Activated CD4-positive, alpha-beta T cell treated with anti-CD3 and anti-CD28 coated beads, Interleukin-2, amount 10 ng/mL, durations not matched to agents 24 days and 14 days (primary cell): ENCODE measurements around the gene DDX3X. TPM values are rescaled to one million over a fixed set of nuclear protein-coding genes. Genes with fewer than 3 reads are reported as not detected.

ENCODE experiments used
- DNase-seq: peaks from one replicate; pipeline ENCODE4 v3.0.0; 2022
- H3K27ac Mint-ChIP-seq: one replicate; pipeline ENCODE4 v1.8.0; 2022; ENCODE audit warnings: mild to moderate bottlenecking, mixed read lengths
- H3K27me3 Mint-ChIP-seq: one replicate; pipeline ENCODE4 v1.8.0; 2022; ENCODE audit warnings: mixed read lengths
- H3K36me3 Mint-ChIP-seq: one replicate; pipeline ENCODE4 v1.8.0; 2022; ENCODE audit warnings: low read depth, mild to moderate bottlenecking, mixed read lengths
- H3K4me1 Mint-ChIP-seq: one replicate; pipeline ENCODE4 v1.8.0; 2021; ENCODE audit warnings: mixed read lengths
- H3K4me3 Mint-ChIP-seq: one replicate; pipeline ENCODE4 v1.8.0; 2022; ENCODE audit warnings: mild to moderate bottlenecking, moderate library complexity, mixed read lengths
- H3K9me3 Mint-ChIP-seq: one replicate; pipeline ENCODE4 v1.8.0; 2021; ENCODE audit warnings: mixed read lengths
- intact Hi-C: fragments of 100-400 bp; cut with micrococcal nuclease; formaldehyde crosslinking; loops from one replicate; pipeline ENCODE4 v1.15.1; 2023
- total RNA-seq: library from RNA; stranded (reverse); gene quantifications from 2 replicates; pipeline ENCODE4 v1.2.3, GENCODE V29; 2022

The DDX3X gene
- total RNA-seq, 1 donor from 2014 or later, result 307 TPM

DNA sequence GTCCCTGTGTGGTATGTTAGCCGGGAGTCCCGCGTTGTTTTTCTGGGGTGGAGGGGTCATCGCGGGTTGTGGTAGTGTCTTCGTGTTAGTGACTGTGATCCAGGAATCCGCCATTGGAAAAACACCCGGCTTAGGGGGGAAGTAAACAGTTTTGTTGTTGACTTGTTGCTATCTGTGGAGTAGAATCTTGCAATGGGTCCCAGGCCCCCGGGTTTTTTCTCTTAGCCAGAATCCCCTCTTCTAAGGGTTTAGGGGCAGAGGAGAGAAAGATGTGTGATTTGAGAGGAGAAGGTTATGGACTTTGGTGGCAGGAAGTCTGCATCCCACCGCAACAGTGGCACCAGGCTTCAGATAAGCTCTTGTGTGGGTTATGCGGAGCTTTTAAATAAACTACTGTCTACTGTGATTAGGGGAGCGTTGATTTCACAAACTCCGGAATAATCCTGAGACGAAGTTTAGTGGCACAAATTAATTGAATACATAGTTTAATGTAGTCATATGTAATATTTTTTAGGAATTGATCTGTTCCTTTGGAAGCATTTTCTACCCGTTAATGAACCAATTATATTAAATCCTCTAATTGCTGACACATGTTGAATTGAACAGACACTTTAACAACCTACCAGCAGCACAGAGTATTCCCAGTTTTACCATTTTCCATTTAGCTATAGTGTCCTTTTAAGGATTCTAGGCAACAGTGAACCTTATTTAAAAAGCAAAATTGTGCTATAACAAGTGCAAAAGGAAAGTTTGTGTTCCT lies 1.4 kb downstream of the DDX3X start:
- H3K9me3 Mint-ChIP-seq, result no peaks in the 10 kb centered on the region
- H3K27me3 Mint-ChIP-seq, result no peaks in the 10 kb centered on the region
- H3K36me3 Mint-ChIP-seq, result peaks cover 50% of the 10 kb centered on the region
- no peak for DNase-seq
- H3K4me1 Mint-ChIP-seq, result peaks cover 28% of the 10 kb centered on the region
- intact Hi-C loops, result loop anchor here (1.0 kb wide), 1 partner anchor 107 kb away; no protein-coding TSS in a partner anchor
- H3K27ac Mint-ChIP-seq, result peak overlapping the region; percentile 100
- H3K4me3 Mint-ChIP-seq, result peak overlapping the region; percentile 98

DNA sequence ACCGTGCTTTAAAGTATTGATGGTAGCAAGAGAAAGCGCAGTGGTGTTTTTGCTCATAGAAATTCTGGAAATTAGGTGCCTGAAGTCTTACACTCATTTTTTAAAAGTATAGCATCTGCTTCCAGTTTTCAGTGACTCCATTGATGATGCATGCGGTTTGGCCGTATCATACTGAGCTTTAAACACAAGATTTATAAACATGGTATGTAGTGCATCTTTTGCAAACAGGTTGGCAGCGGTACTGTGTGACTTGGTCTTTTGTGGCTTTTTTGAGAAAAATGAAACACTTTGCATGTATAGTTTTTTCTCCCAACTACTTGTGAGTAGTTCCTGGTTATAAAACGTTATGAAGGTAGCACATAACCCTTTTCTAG lies 2.0 kb downstream of the DDX3X start:
- no peaks in the 10 kb centered on the region for H3K9me3 Mint-ChIP-seq
- peak overlapping the region; percentile 98 for H3K4me3 Mint-ChIP-seq
- peaks cover 54% of the 10 kb centered on the region for H3K36me3 Mint-ChIP-seq
- H3K27me3 Mint-ChIP-seq, result no peaks in the 10 kb centered on the region
- intact Hi-C loops, result loop anchor here (1.0 kb wide), 1 partner anchor 106 kb away; no protein-coding TSS in a partner anchor
- H3K27ac Mint-ChIP-seq, result peak overlapping the region; percentile 100
- H3K4me1 Mint-ChIP-seq, result peaks cover 25% of the 10 kb centered on the region
- DNase-seq, result peak; percentile 65

DNA sequence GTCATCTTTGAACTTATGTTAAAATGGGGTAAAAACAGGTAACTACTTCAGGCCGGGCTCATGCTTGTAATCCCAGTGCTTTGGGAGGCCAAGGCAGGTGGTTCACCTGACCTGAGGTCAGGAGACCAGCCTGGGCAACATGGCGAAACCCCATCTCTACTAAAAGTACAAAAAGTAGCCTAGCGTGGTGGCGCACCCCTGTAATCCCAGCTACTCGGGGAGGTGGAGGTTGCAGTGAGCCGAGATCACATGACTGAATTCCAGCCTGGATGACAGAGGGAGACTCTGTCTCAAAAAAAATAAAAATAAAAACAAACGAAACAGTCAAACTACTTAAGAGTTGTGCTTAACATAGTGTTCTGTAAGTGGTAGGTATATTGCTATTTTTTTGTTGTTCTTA lies 2.5 kb downstream of the DDX3X start:
- Mint-ChIP-seq H3K27ac (peak overlapping the region; percentile 100), H3K36me3 (peaks cover 58% of the 10 kb centered on the region), H3K27me3 (no peaks in the 10 kb centered on the region), H3K4me3 (peak overlapping the region; percentile 98), H3K9me3 (no peaks in the 10 kb centered on the region), H3K4me1 (peaks cover 24% of the 10 kb centered on the region)
- DNase-seq, result peak; percentile 66
- intact Hi-C loops, result no loop called here

DNA sequence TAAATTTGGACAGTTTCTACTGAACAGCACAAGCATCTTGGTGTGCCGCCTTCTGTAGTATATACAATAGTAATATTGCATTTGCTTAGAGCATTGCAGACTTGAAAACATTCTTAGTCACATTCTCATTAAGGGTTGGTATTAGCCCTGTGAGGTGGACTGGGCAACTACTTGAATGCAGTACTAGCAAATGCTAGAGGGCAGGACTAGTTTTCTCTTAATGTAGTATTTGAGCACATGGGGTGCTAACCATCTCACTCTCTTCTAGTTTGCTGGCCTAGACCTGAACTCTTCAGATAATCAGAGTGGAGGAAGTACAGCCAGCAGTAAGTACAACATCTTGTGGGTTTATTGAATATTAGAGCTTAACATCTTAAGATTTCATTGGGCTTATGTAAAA lies 3.2 kb downstream of the DDX3X start:
- Mint-ChIP-seq H3K36me3 (peaks cover 60% of the 10 kb centered on the region), H3K27me3 (no peaks in the 10 kb centered on the region), H3K4me1 (peaks cover 24% of the 10 kb centered on the region), H3K9me3 (no peaks in the 10 kb centered on the region), H3K4me3 (peak overlapping the region; percentile 98), H3K27ac (peak overlapping the region; percentile 65)
- peak; percentile 56 for DNase-seq
- intact Hi-C loops, result no loop called here

DNA sequence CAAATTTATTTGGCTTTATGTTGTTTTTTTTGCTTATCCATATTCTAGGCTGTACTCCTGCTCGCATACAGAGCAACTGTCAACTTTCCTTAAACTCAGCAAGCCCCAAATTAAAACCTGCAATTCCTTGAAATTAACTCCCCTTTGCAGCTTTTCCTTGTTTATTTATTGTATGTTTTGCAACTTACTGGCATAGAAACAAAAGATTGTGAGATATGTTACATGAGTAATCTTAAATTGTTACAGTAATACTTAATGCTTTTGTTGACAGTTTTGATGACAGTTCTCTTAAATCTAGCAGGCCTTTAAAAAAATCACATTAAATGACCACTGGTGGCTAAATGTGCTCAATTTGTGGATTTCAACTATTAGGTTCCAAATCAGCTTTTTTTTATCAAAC lies 4.5 kb downstream of the DDX3X start:
- Mint-ChIP-seq H3K27ac (peak overlapping the region; percentile 20), H3K9me3 (no peaks in the 10 kb centered on the region), H3K4me3 (peak overlapping the region; percentile 98), H3K4me1 (peaks cover 25% of the 10 kb centered on the region), H3K36me3 (peaks cover 66% of the 10 kb centered on the region), H3K27me3 (no peaks in the 10 kb centered on the region)
- no peak for DNase-seq
- intact Hi-C loops, result no loop called here

DNA sequence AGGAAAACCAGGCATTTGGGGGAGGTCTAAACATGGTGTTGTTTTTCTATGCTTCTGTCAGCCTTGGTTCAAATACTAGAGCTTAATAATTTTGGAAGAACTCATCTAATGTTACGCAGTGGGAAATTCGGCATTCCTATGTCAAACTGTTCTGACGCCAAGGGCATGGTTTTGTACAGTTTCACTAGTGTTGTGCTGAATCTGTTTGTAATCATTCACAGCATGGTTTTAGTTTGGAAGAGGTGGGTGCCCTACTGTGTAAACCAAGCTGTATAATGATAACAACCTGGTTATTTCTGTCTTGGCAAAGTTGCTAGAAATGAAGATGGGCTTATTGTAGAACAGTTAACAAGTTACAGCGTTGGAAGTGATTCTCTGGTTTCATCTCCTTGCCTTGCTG lies 5.2 kb downstream of the DDX3X start:
- no peaks in the 10 kb centered on the region for H3K9me3 Mint-ChIP-seq
- intact Hi-C loops, result no loop called here
- peak overlapping the region; percentile 53 for H3K27ac Mint-ChIP-seq

DNA sequence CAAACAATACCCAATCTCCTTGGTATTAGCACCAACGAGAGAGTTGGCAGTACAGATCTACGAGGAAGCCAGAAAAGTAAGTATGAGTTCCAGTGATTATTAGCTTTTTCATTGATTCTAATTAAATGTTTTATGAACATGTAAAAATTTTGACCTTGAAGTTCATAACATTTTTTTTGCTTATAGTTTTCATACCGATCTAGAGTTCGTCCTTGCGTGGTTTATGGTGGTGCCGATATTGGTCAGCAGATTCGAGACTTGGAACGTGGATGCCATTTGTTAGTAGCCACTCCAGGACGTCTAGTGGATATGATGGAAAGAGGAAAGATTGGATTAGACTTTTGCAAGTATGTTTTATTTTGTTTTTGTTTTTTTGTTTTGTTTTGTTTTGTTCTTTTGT lies 10.1 kb downstream of the DDX3X start:
- Mint-ChIP-seq H3K27ac (no peak overlapping the region), H3K4me3 (no peak overlapping the region)
- intact Hi-C loops, result no loop called here

More for the DNA sequence above, 5.2 kb downstream of the DDX3X start:
- H3K4me3 Mint-ChIP-seq, result peak overlapping the region; percentile 98
- H3K27me3 Mint-ChIP-seq, result no peaks in the 10 kb centered on the region
- no peak for DNase-seq
- H3K36me3 Mint-ChIP-seq, result peaks cover 72% of the 10 kb centered on the region
- peaks cover 23% of the 10 kb centered on the region for H3K4me1 Mint-ChIP-seq

DNA sequence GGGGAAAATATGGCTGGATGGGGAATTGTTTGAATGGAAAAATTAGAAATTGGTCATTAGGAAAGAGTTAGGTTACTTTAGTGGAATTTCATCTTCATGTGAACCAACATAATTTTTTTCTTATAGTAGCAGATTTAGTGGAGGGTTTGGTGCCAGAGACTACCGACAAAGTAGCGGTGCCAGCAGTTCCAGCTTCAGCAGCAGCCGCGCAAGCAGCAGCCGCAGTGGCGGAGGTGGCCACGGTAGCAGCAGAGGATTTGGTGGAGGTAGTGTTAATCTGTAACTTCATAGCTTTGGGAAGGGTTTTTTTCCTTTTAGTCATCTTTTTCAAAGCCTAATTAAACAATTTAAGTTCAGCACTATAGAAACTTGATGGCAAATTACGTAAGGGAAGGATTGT lies 13.2 kb downstream of the DDX3X start:
- no peaks in the 10 kb centered on the region for H3K9me3 Mint-ChIP-seq
- H3K27ac Mint-ChIP-seq, result no peak overlapping the region
- H3K27me3 Mint-ChIP-seq, result no peaks in the 10 kb centered on the region
- peaks cover 62% of the 10 kb centered on the region for H3K36me3 Mint-ChIP-seq
- peaks cover 32% of the 10 kb centered on the region for H3K4me1 Mint-ChIP-seq
- DNase-seq, result no peak
- intact Hi-C loops, result no loop called here
- no peak overlapping the region for H3K4me3 Mint-ChIP-seq

More for the DNA sequence above, 10.1 kb downstream of the DDX3X start:
- H3K27me3 Mint-ChIP-seq, result no peaks in the 10 kb centered on the region
- peaks cover 25% of the 10 kb centered on the region for H3K4me1 Mint-ChIP-seq
- DNase-seq, result no peak
- peaks cover 66% of the 10 kb centered on the region for H3K36me3 Mint-ChIP-seq
- H3K9me3 Mint-ChIP-seq, result no peaks in the 10 kb centered on the region

DNA sequence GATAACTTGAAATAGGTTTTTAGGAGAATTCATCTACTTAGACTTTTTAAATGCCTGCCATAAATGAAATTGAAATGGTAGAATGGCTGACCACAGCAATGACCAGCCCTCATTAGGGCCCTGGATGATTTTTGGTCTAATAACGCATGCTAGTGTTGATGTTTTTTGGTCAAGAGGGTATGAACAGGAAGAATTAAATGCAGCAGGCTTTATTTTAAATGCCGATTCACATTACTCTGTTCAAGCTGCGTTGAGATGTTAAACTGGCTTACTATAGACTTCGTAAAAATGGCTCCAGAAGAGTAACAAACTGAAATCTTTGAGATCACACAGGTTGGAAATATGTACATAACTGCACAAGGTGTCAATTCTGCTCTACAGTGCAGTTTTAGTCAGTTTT lies 14.6 kb downstream of the DDX3X start:
- Mint-ChIP-seq H3K27me3 (no peaks in the 10 kb centered on the region), H3K4me3 (no peak overlapping the region), H3K4me1 (peaks cover 34% of the 10 kb centered on the region), H3K9me3 (no peaks in the 10 kb centered on the region), H3K36me3 (peaks cover 56% of the 10 kb centered on the region), H3K27ac (no peak overlapping the region)
- intact Hi-C loops, result no loop called here
- DNase-seq, result no peak

DNA sequence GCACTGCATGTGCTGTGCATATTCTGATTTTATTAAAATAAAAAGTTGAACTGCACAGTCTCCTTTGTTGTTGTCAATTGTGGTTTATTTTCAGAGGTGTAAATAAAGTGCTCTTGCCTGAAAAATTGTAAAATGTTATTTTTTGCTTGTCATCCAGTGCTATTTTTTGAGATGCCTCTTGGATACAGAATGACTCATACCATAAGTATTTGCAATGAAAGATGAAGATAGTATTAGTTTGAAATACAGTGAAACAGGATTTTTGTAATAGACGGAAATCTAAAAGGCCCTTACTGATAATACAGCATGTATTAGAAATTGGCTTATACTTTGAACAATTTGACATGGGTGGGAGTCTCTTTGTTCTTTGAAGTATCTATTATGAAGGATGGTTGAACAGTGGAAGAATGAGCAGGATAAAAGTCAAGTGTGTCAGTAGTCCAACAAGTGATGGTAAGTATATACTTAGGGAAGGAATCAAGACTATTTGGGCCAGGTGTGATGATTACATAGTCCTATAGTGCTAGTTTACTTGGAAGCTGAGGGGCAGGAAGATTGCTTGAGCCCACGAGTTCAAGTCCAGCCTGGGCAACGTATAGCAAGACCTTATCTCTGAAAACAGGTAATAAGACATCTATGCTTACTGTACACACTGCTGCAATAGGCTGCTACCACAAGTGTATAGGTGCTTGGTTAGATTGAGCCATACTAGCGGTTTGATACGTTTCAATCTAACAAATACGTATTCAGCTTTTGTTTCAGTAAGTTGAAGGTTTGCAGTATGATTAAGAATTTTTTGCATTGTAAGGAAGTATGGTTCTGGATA lies 16.4 kb downstream of the DDX3X start:
- H3K4me3 Mint-ChIP-seq, result no peak overlapping the region
- peak overlapping the region; percentile 66 for H3K27ac Mint-ChIP-seq
- H3K4me1 Mint-ChIP-seq, result peaks cover 36% of the 10 kb centered on the region
- intact Hi-C loops, result loop anchor here (5.0 kb wide), 1 partner anchor 92 kb away; no protein-coding TSS in a partner anchor
- DNase-seq, result no peak
- H3K9me3 Mint-ChIP-seq, result no peaks in the 10 kb centered on the region
- no peaks in the 10 kb centered on the region for H3K27me3 Mint-ChIP-seq
- H3K36me3 Mint-ChIP-seq, result peaks cover 40% of the 10 kb centered on the region

DNA sequence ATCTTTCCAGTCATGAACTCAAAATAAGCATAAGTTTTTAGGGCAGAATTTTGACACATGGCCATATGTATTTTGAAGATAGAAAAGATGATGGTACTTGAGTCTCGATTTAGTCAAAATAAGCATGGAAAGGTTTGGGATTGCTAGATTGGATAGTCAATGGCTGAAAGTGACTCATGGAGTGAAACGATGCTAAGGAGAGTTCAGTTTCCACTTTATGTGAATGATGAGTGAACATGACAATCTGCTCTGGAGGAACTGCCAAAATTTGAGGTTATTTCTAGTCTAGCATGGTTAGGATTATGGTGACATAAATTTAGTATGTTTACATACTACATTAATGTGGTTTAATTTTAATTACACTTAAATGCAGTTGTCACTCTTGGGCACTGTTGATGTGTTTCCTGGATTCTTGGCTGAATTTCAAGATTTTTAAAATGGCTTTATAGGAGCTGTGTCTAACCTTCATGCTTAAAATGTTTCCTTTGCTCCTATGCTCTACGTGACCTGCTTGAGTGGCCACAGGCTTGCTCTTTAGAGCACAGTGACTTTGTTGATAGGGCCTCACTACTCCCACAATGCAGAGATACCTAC lies 17.1 kb downstream of the DDX3X start:
- peaks cover 36% of the 10 kb centered on the region for H3K4me1 Mint-ChIP-seq
- H3K27ac Mint-ChIP-seq, result peak overlapping the region; percentile 20
- peaks cover 39% of the 10 kb centered on the region for H3K36me3 Mint-ChIP-seq
- H3K9me3 Mint-ChIP-seq, result no peaks in the 10 kb centered on the region
- H3K27me3 Mint-ChIP-seq, result no peaks in the 10 kb centered on the region
- no peak overlapping the region for H3K4me3 Mint-ChIP-seq
- no peak for DNase-seq
- intact Hi-C loops, result loop anchor here (5.0 kb wide), 1 partner anchor 91 kb away; no protein-coding TSS in a partner anchor

DNA sequence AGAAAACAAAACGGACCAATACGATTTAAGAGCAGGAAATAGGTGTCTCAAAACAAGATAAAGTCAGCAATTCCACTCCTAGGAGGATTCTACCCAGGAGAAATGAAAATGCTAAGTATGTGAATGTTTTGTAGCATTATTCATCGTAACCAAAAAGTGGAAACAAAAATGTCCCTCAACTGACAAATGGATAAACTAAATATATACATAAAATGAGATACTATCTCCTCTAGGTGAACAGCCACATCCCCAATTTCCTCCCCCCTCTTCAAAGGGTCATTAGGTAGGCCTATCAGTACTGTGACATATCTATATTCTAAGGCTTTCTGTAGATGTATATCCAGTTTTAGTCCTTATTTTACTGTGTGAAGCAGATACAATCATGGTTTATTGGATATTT lies 18.0 kb downstream of the DDX3X start:
- peaks cover 35% of the 10 kb centered on the region for H3K4me1 Mint-ChIP-seq
- H3K27ac Mint-ChIP-seq, result peak overlapping the region; percentile 56
- H3K4me3 Mint-ChIP-seq, result no peak overlapping the region
- intact Hi-C loops, result loop anchor here (5.0 kb wide), 1 partner anchor 90 kb away; no protein-coding TSS in a partner anchor
- no peaks in the 10 kb centered on the region for H3K27me3 Mint-ChIP-seq
- DNase-seq, result no peak
- H3K36me3 Mint-ChIP-seq, result peaks cover 32% of the 10 kb centered on the region
- no peaks in the 10 kb centered on the region for H3K9me3 Mint-ChIP-seq

DNA sequence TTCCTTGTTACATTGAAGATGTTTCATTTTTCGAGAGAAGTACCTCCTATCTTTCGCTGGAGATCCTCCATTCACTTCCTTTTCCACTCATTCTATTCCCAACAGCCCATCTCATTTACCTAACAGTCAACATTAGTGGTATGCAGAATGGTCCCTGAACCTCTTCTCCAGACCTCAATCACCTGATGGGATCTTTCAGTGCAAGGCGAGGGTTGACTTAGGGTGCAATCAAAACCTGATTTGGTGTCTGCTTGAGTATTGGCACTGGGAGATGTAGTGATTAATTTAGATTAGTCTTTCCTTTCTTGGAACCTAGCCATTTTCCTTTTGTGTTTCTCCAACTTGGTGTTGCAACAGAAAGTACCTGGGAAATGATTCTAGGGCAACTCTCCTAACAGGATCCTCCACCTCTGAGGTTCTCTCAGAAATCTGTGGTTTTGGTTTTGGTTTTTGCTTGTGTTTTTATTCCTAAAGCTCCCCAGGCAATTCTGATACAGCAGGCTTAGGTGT lies 18.4 kb downstream of the DDX3X start:
- no peaks in the 10 kb centered on the region for H3K27me3 Mint-ChIP-seq
- H3K36me3 Mint-ChIP-seq, result peaks cover 29% of the 10 kb centered on the region
- H3K9me3 Mint-ChIP-seq, result no peaks in the 10 kb centered on the region
- intact Hi-C loops, result loop anchor here (5.0 kb wide), 1 partner anchor 90 kb away; no protein-coding TSS in a partner anchor
- no peak for DNase-seq
- H3K4me1 Mint-ChIP-seq, result peaks cover 30% of the 10 kb centered on the region
- H3K27ac Mint-ChIP-seq, result no peak overlapping the region
- H3K4me3 Mint-ChIP-seq, result no peak overlapping the region
